VCaP (cell line): ENCODE results near the gene CMTM3.
"Not testable (repeated sequence)": the region's sequence is repeated elsewhere in the genome, so short reads cannot be mapped to it uniquely, and the experiment has no call there.

Source experiments
- H3K27ac ChIP-seq: fragments of 450-650 bp; 2 replicates; pipeline ENCODE4 v1.5.1; 2017
- TF ChIP-seq, protein P1 (sequence below): fragments of 450-650 bp; conservative IDR thresholded peaks from 2 replicates; pipeline ENCODE4 v1.5.1; 2017; ENCODE audit warnings: mild to moderate bottlenecking, moderate library complexity

The CMTM3 gene

DNA sequence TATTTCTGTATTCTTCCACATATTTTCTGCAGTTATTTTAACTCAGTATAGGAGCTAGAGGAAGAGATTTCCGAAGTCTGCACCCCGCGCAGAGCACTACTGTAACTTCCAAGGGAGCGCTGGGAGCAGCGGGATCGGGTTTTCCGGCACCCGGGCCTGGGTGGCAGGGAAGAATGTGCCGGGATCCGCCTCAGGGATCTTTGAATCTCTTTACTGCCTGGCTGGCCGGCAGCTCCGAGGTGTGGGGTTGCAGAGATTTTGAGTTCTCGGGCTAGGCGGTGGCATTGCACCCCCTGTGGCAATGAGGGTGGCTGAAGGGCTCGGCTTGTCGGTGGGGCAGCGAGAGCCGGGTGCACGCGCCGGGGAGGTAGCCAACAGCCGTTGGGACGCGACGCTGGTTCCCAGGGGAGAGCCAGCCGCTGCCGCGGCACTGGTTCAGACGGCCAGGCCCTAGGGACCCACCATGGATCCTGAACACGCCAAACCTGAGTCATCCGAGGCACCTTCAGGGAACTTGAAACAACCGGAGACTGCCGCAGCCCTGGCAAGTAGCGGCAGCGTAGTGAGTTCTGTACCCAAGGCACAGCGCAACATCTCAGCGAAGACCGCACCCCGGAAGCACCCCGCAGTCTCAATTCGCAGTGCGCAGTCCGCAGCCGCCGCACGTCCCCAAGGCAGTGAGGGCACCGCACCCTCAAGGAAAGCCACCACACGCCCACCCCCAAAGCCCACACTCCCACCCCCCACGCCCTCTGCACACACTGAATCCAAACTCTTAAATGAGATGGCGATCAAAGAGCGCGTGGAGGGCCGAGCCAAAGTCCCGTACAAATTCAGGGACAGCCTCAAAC lies 38.2 kb upstream of the CMTM3 start, which contains the start of gene CMTM1:
Gene CMTM1, plus strand, starts transcription at position 389 of the 851 bp plus-strand sequence. Its CDS starts 75 bp downstream, at position 464.
- no peak within 1 kb of the TSS for H3K27ac ChIP-seq
- TF ChIP-seq, protein P1, sequence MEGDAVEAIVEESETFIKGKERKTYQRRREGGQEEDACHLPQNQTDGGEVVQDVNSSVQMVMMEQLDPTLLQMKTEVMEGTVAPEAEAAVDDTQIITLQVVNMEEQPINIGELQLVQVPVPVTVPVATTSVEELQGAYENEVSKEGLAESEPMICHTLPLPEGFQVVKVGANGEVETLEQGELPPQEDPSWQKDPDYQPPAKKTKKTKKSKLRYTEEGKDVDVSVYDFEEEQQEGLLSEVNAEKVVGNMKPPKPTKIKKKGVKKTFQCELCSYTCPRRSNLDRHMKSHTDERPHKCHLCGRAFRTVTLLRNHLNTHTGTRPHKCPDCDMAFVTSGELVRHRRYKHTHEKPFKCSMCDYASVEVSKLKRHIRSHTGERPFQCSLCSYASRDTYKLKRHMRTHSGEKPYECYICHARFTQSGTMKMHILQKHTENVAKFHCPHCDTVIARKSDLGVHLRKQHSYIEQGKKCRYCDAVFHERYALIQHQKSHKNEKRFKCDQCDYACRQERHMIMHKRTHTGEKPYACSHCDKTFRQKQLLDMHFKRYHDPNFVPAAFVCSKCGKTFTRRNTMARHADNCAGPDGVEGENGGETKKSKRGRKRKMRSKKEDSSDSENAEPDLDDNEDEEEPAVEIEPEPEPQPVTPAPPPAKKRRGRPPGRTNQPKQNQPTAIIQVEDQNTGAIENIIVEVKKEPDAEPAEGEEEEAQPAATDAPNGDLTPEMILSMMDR, result no peak

DNA sequence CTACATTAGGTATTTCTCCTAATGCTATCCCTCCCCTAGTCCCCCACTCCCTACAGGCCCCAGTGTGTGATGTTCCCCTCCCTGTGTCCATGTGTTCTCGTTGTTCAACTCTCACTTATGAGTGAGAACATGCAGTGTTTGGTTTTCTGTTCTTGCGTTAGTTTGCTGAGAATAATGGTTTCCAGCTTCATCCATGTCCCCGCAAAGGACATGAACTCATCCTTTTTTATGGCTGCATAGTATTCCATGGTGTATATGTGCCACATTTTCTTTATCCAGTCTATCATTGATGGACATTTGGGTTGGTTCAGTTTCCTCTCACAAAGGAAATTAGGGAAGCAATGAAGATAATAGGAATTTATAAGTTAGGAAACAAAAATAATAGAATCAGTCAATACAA lies 37.2 kb upstream of the CMTM3 start:
- not testable (repeated sequence) for H3K27ac ChIP-seq

DNA sequence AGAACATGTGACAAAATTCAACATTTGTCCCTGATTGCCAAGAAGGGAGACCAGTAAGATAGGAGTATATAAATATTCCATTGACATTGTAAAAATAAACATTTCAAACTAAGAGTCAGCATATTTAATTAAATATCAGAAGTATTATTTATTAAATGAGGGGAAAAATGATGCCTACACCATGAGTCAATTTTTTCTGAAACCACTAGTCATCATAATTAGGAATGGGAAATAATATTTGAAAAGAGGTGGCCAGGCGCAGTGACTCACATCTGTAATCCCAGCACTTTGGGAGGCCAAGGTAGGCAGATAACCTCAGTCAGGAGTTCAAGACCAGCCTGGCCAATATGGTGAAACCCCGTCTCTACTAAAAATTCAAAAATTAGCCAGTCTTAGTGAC lies 36.1 kb upstream of the CMTM3 start:
- no peak overlapping the region for H3K27ac ChIP-seq
- TF ChIP-seq, protein P1, result no peak

DNA sequence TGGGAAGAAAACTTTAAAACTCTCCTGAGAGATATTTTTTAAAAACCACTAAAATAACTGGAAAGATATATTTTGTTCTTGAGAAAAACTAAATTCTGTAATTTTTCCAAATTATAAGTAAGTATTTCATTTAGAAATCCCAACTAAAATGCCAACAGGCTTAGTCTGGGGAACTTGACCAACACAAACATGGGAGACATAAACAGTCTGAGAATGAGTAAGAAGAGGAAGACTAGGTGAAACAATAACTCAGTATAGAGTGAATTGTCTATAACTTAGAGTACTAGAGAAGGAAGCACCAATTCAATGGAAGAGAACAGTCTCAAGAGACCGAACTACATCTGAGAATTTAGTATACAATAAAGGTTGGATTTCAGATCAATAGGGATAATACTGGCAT lies 35.4 kb upstream of the CMTM3 start:
- TF ChIP-seq, protein P1, result no peak
- no peak overlapping the region for H3K27ac ChIP-seq

DNA sequence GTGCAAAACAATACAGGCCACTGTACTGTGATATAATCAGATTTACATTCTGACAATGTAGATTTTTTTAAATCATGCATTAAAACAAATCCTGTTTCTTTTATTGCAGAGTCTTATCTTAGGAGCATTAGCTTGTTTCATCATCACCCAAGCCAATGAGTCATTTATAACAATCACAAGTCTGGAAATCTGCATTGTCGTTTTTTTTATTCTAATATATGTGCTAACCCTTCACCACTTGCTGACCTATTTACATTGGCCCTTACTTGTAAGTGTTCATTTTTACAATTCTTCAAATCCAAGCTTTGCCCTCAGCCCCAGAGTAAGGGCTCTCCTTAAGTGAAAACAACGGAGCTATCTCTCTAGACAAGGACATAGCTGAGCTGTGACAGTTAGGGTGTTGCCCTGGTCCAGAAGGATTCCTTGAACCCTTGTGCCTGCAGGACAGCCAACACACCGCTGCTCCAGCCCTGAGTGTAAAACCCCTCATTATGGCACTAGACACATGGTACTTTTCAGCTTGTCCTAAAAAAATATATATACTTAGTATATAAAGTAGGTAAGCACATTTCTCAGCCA lies 34.6 kb upstream of the CMTM3 start:
- TF ChIP-seq, protein P1, result no peak
- no peak overlapping the region for H3K27ac ChIP-seq

DNA sequence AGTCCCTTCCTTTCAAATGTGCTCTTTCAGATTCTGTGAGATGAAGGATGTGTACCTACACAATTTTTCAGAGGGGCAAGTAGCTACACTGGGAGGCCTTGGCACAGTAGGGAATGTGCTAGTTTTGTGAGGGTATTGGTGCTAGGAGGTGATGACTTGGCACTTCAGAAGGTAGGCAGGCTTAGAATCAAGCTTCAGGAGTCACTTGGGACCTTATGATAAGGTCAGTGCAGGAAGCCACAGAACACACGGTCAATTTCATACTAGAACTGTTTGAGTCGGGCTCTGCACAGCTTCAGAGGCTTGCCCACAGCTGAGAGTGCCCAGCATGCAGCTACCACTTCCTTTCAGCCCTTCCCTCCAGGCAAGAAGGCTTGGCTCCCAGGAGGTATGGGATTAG lies 32.1 kb upstream of the CMTM3 start:
- H3K27ac ChIP-seq, result no peak overlapping the region
- TF ChIP-seq, protein P1, result no peak

DNA sequence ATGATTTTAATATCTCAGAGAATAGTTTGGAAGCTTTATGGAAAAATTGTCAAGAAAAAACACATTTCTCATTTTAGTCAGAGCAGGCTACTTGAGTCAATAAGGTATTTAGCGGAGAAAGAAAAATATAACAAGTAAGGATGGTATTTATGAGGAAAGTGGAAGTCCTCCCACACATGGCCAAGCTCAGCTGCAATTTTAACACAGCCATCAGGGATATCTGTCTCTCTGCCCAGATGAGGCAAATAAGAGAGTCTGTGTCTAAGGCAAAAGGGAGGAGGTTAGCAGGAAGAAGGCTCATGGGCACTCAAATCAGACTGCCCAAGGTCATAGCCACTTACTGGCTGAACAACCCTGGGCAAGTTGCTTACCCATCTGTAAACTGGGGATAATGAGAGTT lies 30.4 kb upstream of the CMTM3 start:
- no peak overlapping the region for H3K27ac ChIP-seq
- TF ChIP-seq, protein P1, result no peak

DNA sequence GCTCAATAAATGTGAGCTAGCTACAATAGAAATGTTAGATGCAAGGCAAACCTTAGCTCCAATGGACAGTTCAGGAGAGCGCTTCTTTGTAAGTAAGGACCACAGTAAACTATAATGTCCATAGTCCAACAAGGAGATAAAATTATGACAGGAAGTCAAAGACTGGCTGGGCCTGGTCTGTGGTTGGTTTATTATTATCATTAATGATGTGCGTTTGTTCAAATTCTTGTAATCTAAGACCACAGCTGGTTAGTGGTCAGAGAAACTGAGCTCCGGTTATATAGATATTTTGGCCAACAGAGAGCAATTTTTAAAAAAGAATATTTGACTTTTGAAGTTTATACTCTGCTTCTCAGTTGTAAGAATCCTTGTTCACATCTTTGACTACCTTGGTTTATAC lies 30.0 kb upstream of the CMTM3 start:
- H3K27ac ChIP-seq, result no peak overlapping the region
- TF ChIP-seq, protein P1, result no peak
